ENCODE data around the gene MARVELD1.

DNA sequence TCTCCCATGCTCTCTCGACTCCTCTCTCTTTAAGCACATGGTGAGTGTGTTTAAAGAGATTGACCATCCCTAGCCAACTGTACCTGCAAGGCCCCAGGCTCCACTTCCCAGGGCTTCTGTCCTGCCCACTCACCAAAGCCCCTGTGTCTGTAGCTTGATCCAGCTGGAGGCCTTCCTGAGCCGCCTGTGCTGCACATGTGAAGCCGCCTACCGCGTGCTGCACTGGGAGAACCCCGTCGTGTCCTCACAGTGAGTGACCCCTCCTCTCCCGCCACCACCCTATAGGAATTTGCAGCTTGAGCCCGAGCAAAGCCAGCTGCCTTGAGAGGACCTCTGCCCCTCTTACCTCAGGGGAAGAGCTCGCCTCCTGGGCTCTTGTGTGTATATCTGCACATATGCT is 34.6 kb downstream of the MARVELD1 start:
- TF ChIP-seq, protein P1, sequence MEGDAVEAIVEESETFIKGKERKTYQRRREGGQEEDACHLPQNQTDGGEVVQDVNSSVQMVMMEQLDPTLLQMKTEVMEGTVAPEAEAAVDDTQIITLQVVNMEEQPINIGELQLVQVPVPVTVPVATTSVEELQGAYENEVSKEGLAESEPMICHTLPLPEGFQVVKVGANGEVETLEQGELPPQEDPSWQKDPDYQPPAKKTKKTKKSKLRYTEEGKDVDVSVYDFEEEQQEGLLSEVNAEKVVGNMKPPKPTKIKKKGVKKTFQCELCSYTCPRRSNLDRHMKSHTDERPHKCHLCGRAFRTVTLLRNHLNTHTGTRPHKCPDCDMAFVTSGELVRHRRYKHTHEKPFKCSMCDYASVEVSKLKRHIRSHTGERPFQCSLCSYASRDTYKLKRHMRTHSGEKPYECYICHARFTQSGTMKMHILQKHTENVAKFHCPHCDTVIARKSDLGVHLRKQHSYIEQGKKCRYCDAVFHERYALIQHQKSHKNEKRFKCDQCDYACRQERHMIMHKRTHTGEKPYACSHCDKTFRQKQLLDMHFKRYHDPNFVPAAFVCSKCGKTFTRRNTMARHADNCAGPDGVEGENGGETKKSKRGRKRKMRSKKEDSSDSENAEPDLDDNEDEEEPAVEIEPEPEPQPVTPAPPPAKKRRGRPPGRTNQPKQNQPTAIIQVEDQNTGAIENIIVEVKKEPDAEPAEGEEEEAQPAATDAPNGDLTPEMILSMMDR (conservative IDR thresholded peaks at IDR 0.05): no peak
- no peak for TF ChIP-seq EZH2 (IDR thresholded peaks at IDR 0.05; ENCODE audit: low read depth)

Data from PC-9 (cell line).